Measurements from ENCODE around the gene ERC1.

DNA sequence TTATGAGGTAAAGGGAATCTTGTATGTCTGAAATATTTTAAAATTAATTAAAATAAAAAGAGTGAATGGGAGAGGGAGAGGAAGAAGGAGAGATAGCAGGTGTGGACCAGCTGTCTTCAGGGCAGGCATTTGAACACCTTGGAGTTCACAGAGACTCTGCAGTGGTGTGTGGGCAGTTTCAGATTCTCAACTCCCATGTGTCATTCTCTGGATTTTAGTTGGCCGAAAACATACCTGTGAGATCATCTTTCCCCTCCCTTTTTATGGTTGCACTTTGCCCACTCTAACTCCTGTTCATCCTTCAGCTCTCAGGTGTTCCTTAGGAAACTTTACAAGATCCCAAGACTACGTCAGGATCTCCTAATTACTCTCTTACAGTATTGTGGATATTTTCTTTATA is 108.1 kb downstream of the ERC1 start:
- TF ChIP-seq, protein P1, sequence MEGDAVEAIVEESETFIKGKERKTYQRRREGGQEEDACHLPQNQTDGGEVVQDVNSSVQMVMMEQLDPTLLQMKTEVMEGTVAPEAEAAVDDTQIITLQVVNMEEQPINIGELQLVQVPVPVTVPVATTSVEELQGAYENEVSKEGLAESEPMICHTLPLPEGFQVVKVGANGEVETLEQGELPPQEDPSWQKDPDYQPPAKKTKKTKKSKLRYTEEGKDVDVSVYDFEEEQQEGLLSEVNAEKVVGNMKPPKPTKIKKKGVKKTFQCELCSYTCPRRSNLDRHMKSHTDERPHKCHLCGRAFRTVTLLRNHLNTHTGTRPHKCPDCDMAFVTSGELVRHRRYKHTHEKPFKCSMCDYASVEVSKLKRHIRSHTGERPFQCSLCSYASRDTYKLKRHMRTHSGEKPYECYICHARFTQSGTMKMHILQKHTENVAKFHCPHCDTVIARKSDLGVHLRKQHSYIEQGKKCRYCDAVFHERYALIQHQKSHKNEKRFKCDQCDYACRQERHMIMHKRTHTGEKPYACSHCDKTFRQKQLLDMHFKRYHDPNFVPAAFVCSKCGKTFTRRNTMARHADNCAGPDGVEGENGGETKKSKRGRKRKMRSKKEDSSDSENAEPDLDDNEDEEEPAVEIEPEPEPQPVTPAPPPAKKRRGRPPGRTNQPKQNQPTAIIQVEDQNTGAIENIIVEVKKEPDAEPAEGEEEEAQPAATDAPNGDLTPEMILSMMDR (IDR thresholded peaks at IDR 0.05; ENCODE audit: low read depth, low read length), result no peak
- TF ChIP-seq POLR2A (IDR thresholded peaks at IDR 0.05; ENCODE audit: extremely low read depth, insufficient read length) (no peak), MYC (IDR thresholded peaks at IDR 0.05; ENCODE audit: low read depth, low read length) (no peak)
- TF ChIP-seq, protein P2, sequence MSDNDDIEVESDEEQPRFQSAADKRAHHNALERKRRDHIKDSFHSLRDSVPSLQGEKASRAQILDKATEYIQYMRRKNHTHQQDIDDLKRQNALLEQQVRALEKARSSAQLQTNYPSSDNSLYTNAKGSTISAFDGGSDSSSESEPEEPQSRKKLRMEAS (IDR thresholded peaks at IDR 0.05; ENCODE audit: low read depth, low read length), result no peak

Measured in NB4 (cell line).